H1 (cell line): ENCODE results near the gene GRIA4. TPM values are rescaled to one million over a fixed set of nuclear protein-coding genes. Genes with fewer than 3 reads are reported as not detected.

Experiments
- CTBP2 ChIP-seq: IDR thresholded peaks from 2 replicates; pipeline ENCODE4 v1.7.0; 2011; ENCODE audit warnings: borderline replicate concordance, mild to moderate bottlenecking, moderate library complexity, mixed read lengths, low read length; ENCODE audit not compliant: insufficient read depth, insufficient read length
- JUN ChIP-seq: IDR thresholded peaks from 2 replicates; pipeline ENCODE4 v1.6.1; 2011; ENCODE audit warnings: low read depth, mild to moderate bottlenecking, improper control_type of control experiment, low read length
- KDM5A ChIP-seq: fragments of 200-600 bp; IDR thresholded peaks from 2 replicates; pipeline ENCODE4 v1.7.1; 2012; ENCODE audit warnings: mild to moderate bottlenecking, low read length, inconsistent platforms, mixed read lengths
- POU5F1 ChIP-seq: IDR thresholded peaks from 2 replicates; pipeline ENCODE4 v1.6.1; 2011; ENCODE audit warnings: low read depth, mild to moderate bottlenecking, low read length, moderate library complexity
- polyA plus RNA-seq, 7 experiments: library from polyadenylated mRNA; depleted of rRNA in 3 of 7; stranded (reverse) in 5 of 7; unstranded in 2 of 7; fragments of >200 nt in 5 of 7; fragments of 200-250 nt in 2 of 7; gene quantifications; 1 replicate in 5 of 7; 2 replicates in 1 of 7; 4 replicates in 1 of 7; pipeline versions ENCODE4 v1.2.1 to v1.2.3, GENCODE V29; 2011 to 2013; ENCODE audit warnings: missing spikeins in 2 of 7, mixed read lengths in 2 of 7
- total RNA-seq: library from RNA; stranded (reverse); fragmentation: NEBNext Ultra II Directional; extraction: Animal tissue kit (Norgen Biotek cat#: 25700); gene quantifications from 2 replicates; pipeline ENCODE4 v1.2.1, GENCODE V29; 2021

The GRIA4 gene
- total and polyA plus RNA-seq, 2 of the 8 experiments (the other 6 are each of a cell fraction or from before 2014, with no cell fraction given), result 12.5 to 21.8 TPM

DNA sequence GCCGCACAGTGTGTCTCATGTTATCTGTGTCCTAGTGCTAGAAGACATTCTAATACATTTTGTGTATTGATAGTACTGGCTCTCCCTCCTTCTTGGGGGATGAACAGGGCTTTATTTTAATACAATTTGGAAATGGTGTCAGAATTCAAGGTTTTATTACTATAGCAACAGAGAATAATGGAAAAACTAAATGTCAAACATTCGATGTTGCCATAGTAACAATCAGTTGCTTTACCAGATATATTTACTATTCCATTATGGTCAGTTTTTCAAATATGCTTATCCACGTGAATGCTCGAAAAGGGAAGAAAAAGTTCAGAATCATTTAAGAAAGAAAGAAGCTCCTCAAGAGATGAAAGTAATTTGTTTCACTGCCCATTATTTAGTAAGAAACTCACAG lies 420.7 kb downstream of the GRIA4 start (continued):
- TF ChIP-seq JUN (no peak), KDM5A (no peak), POU5F1 (no peak), CTBP2 (no peak)
